Suppressor macrophage treated with lipopolysaccharide for 1 hour (primary cell): ENCODE results near the gene DUSP9.
"Not testable (repeated sequence)": the region's sequence is repeated elsewhere in the genome, so short reads cannot be mapped to it uniquely, and the experiment has no call there.

Source experiments
- DNase-seq, 3 donors: peaks; one replicate each; pipeline ENCODE4 v3.0.0-alpha.2; 2020 to 2022

Gene DUSP9

DNA sequence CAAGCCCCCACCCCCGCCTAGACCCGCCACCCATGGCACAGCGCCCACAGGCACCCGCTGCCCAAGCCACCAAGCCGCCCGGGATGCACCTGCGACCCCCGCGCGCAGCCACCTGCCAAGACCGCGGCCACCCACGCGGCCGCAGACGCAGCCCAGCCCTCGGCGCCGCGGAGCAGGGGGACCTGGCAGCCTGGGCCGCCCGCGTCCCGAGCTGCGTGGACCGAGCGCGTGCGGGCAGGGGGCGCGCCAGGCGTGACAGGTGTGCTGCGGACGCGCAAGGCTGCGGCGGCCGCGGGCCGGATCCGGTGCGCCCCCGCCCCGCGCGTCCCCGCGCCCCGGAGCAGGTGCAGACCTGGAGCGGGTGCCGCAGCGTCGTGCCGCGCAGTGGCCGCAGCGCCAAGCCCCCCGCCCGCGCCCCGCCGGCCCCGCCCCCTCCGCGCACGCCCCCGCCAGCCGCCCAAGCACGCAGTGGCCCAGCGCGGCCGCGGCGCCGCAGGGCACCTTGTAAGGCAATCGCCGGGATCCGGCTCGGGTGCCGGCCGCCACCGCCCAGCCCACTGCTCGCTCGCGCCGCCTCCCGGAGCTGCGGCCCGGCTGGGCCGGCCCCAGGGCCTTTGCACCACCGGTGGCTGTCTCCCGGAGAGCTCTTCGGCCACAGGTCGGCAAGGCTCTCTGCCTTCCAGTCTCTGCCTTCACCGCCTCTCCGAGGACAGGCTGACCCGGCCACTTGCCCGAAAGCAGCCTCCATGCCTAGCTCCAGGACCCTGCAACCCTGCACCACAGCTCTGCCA lies 26.6 kb downstream of the DUSP9 start, which contains the start of gene PNCK:
TSS of gene PNCK (minus strand) at position 386 of the 791 bp plus-strand sequence. CDS start 737 bp downstream, outside the sequence.
- DNase-seq = no peak

DNA sequence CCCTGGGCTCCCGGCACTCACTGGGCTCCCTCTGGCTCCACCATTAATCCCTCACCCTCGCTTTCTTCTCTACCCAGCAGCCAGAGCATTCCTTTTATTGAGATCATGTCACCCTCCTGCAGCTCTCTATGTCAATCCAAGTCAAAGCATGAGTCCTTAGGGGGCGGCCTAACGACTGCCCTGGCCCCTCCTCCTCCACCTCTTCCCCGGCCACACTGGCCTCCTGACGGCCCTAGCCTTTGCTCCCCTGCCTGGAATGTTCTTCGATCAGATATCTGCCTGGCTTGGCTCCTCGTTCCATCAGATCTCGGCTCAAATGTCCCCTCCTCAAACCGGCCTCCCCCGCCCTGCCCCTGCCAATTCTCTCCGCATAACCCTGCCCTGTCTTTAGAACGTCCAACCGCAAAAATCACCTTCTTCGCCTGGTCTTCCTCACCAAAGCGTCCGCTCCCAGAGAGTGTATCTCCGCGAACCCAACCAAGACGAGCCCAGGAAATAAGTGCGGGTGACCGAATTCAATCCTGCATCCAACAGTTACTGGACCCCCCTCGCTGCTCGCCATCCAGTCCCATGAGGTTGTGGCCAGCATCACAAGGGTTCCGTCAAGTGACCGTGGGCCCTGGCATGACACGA lies 27.3 kb downstream of the DUSP9 start:
- no peak for DNase-seq

DNA sequence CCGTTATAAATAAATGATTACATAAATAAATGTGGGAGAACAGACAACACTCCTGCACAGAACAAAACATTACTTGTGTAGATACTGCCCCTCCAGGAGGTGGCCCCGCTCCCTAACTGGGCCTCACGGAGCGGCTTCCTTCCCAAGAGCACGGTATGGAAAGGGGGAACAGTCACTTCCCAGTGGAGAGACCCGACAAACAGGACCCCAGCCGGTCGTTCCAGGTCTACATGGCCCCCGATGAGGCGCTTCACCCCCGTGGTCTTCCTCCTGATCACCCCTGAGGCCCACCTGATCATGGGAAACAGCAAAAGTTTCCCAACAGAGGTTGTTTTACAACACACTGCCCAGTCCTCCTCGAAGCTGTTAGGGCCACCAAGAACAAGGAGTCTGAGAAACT lies 34.2 kb downstream of the DUSP9 start:
- peak in 1 of 3 donors; percentile 12 for DNase-seq

DNA sequence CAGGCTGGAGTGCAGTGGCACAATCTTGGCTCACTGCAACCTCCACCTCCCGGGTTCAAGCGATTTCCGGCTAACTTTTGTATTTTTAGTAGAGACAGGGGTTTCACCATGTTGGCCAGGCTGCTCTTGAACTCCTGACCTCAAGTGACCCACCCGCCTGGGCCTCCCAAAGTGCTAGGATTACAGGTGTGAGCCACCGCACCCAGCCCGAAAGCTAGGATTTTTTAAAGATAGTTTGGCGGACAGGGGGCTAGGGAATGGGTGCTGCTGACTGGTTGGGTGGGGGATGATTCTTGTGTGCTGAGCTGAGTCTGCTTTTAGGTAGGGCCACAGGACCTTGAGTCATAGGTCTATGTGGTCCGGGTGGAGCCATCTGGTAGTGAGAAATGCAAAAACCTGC lies 36.5 kb downstream of the DUSP9 start:
- DNase-seq = not testable (repeated sequence)

GRCh38 chrX:153684467-153685155 lies 37.6 kb downstream of the DUSP9 start:
- DNase-seq = peak in 1 of 3 donors; percentile 1

GRCh38 chrX:153685156-153685536 lies 38.1 kb downstream of the DUSP9 start:
- DNase-seq = no peak

- peak; percentile 24 to 40 (median 34) for DNase-seq
Measured at GRCh38 chrX:153685751-153686696, 39.0 kb downstream of the DUSP9 start.

GRCh38 chrX:153686711-153687110 lies 39.7 kb downstream of the DUSP9 start:
- no peak for DNase-seq

DNA sequence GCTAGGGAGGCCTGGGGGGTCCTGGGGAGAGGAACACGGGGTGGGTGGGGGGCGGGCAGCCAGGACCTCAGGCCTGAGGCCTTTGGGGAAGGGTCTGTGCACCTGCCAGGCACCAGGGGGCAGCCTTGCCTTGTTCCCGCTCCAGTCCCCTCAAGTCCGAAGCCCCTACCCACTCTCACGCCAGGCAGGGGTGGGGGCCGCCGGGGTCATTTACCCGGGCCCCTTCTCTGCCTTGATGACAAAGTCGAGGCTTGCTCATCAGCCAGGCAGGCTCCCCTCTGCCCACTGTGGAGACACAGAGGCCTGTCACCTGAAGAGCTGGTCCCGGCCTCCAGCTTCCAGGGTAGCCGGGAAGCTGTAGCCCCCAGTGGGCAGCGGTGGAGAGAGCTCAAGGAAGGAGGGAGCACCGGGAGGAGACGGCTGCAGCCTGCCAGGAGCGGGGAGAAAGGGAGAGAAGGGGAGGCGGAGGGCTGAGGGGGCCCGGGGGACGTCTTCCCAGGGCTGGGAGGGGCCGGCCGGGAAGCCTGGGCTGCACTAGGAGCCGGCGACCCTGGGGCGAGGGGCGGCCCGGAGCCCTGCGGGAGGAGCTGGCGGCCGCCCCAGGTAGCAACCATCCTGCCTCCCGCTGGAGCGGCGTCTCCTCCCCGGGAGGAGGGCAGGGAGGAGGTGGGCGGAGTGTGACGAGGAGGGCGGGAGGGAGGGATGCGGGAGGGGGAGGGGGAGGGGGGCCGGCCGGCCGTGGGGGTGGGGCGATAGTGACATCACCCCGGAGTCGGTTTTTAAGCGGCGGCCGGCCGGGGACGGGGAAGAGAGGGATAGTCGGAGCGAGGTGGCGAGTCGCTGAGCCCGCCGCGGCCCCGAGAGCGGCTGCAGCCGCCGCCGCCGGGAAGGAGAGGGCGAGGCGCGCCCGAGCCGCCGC lies 40.4 kb downstream of the DUSP9 start, which contains the start of gene SLC6A8:
TSS of gene SLC6A8 (plus strand) at position 806 of the 919 bp plus-strand sequence. CDS start 649 bp downstream, outside the sequence.
- DNase-seq = peak; percentile 54 to 87 (median 70)

GRCh38 chrX:153688071-153688470 lies 41.1 kb downstream of the DUSP9 start:
- DNase-seq = peak in 1 of 3 donors; percentile 25

DNA sequence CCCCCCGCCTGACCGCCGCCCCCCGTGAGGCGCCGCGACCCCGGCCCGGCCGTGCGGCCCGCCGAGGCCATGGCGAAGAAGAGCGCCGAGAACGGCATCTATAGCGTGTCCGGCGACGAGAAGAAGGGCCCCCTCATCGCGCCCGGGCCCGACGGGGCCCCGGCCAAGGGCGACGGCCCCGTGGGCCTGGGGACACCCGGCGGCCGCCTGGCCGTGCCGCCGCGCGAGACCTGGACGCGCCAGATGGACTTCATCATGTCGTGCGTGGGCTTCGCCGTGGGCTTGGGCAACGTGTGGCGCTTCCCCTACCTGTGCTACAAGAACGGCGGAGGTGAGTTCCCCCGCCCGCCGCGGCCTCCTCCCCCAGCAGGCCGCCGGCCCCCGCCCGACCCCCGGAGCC lies 41.5 kb downstream of the DUSP9 start:
- peak in 1 of 3 donors; percentile 16 for DNase-seq

GRCh38 chrX:153688911-153689590 lies 42.0 kb downstream of the DUSP9 start:
- DNase-seq = no peak

- peak in 1 of 3 donors; percentile 17 for DNase-seq
Measured at GRCh38 chrX:153689654-153690465, 42.9 kb downstream of the DUSP9 start.

- peak in 1 of 3 donors; percentile 1 for DNase-seq
Measured at GRCh38 chrX:153690466-153690865, 43.5 kb downstream of the DUSP9 start.

DNA sequence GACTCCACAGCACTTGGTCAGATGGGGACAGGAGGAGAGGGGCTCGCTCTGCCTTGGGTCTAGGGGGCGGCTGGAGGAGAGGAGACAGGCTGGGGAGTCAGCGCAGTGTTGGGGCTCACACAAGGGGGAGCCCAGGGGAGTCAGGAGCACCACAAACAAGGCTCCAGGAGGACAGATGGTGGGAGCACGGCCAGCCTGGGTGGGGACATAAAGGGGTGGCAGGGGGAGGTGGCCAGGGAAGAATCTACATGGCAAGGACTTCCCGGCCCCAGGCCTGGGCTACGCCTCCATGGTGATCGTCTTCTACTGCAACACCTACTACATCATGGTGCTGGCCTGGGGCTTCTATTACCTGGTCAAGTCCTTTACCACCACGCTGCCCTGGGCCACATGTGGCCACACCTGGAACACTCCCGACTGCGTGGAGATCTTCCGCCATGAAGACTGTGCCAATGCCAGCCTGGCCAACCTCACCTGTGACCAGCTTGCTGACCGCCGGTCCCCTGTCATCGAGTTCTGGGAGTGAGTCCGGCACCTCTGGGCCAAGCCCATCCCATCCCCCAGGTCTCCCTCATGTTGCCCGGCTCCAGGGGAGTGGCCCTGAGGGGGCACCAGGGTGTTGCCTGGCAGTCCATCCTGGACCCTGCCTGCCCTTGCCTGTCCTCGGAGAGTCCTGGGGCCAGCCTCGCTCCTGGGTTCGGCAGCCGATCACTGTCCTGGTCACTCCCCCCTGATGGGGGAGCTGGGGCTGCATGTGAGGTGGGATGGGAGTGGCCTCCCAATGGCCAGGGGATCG lies 44.2 kb downstream of the DUSP9 start:
- DNase-seq = peak in 1 of 3 donors; percentile 11

GRCh38 chrX:153692003-153692402 lies 45.0 kb downstream of the DUSP9 start:
- DNase-seq = peak in 1 of 3 donors; percentile 0

DNA sequence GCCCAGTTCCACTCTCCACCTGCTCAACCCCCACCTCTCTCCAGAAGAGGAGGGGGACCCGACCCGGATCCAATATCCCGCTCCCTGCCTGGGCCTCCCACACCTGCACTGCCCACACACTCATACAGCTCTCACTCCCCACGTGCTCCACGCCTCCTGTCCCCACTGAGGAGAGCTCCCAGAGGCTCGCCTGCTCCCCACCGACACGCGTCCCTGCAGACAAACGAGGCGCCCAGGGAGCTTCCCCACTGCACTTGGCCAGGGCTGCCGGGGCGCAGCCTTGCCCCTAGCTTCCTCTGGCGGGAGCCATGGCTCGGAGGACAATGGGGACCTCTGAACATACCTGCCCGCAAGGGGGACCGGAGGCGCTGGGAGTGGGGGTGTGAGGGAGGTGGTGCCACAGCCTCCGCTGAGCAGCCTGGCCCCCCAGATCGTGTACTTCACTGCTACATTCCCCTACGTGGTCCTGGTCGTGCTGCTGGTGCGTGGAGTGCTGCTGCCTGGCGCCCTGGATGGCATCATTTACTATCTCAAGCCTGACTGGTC lies 45.7 kb downstream of the DUSP9 start:
- peak in 1 of 3 donors; percentile 12 for DNase-seq
